Trophoblast cell (in vitro differentiated cells and primary cell): ENCODE data around the gene KCNIP3.

Experiments used
- DNase-seq, 2 donors: peaks; one replicate each; pipeline ENCODE4 v3.0.0-alpha.2; 2016
- H2AFZ ChIP-seq: 2 replicates; pipeline ENCODE4 v1.6.1; 2013; ENCODE audit warnings: low read length, moderate library complexity, mild to moderate bottlenecking; ENCODE audit not compliant: insufficient read depth, poor library complexity
- H2AK5ac ChIP-seq: 2 replicates; pipeline ENCODE4 v1.6.1; 2013; ENCODE audit warnings: mild to moderate bottlenecking, low read length
- H2BK120ac ChIP-seq: 2 replicates; pipeline ENCODE4 v1.6.1; 2013; ENCODE audit warnings: low read length, mild to moderate bottlenecking, moderate library complexity; ENCODE audit not compliant: insufficient read depth, poor library complexity
- H2BK12ac ChIP-seq: 2 replicates; pipeline ENCODE4 v1.6.1; 2013; ENCODE audit warnings: mild to moderate bottlenecking, low read length, moderate library complexity
- H2BK5ac ChIP-seq: 2 replicates; pipeline ENCODE4 v1.6.1; 2013; ENCODE audit warnings: low read length, low read depth, moderate library complexity, mild to moderate bottlenecking; ENCODE audit not compliant: poor library complexity
- H3K14ac ChIP-seq: 2 replicates; pipeline ENCODE4 v1.6.1; 2013; ENCODE audit warnings: mild to moderate bottlenecking, low read length
- H3K18ac ChIP-seq: 2 replicates; pipeline ENCODE4 v1.6.1; 2013; ENCODE audit warnings: mild to moderate bottlenecking, low read length
- H3K23ac ChIP-seq: 2 replicates; pipeline ENCODE4 v1.6.1; 2013; ENCODE audit warnings: low read length
- H3K27ac ChIP-seq: 2 replicates; pipeline ENCODE4 v1.5.1; 2013; ENCODE audit warnings: low read depth, mild to moderate bottlenecking, inconsistent platforms, low read length, moderate library complexity
- H3K27me3 ChIP-seq: 2 replicates; pipeline ENCODE4 v1.6.1; 2013; ENCODE audit warnings: inconsistent platforms, mild to moderate bottlenecking, low read length, moderate library complexity; ENCODE audit not compliant: insufficient read depth
- H3K36me3 ChIP-seq, 2 experiments: 1 replicate in 1 of 2; 2 replicates in 1 of 2; pipeline ENCODE4 v1.6.1; 2013; ENCODE audit warnings: low read length in 2 of 2, mild to moderate bottlenecking in 2 of 2, moderate library complexity in 1 of 2; ENCODE audit not compliant: insufficient read depth in 2 of 2, control insufficient read depth in 1 of 2
- H3K4ac ChIP-seq: 2 replicates; pipeline ENCODE4 v1.6.1; 2013; ENCODE audit warnings: low read depth, mild to moderate bottlenecking, low read length, moderate library complexity
- H3K4me1 ChIP-seq, 2 experiments: 1 replicate in 1 of 2; 2 replicates in 1 of 2; pipeline ENCODE4 v1.6.1; 2013; ENCODE audit warnings: low read length in 2 of 2, mild to moderate bottlenecking in 2 of 2, moderate library complexity in 1 of 2; ENCODE audit not compliant: insufficient read depth in 2 of 2, control insufficient read depth in 1 of 2
- H3K4me2 ChIP-seq: 2 replicates; pipeline ENCODE4 v1.6.1; 2013; ENCODE audit warnings: inconsistent platforms, mild to moderate bottlenecking, low read length, moderate library complexity
- H3K4me3 ChIP-seq: 2 replicates; pipeline ENCODE4 v1.5.1; 2013; ENCODE audit warnings: mild to moderate bottlenecking, low read depth, low read length, inconsistent platforms
- H3K79me1 ChIP-seq: one replicate; pipeline ENCODE4 v1.6.1; 2013; ENCODE audit warnings: low read length
- H3K79me2 ChIP-seq: 2 replicates; pipeline ENCODE4 v1.6.1; 2013; ENCODE audit warnings: low read length, mild to moderate bottlenecking; ENCODE audit not compliant: control insufficient read depth, insufficient read depth, poor library complexity
- H3K9ac ChIP-seq: 2 replicates; pipeline ENCODE4 v1.6.1; 2013; ENCODE audit warnings: mild to moderate bottlenecking, low read length
- H3K9me3 ChIP-seq: 2 replicates; pipeline ENCODE4 v1.6.1; 2013; ENCODE audit warnings: low read depth, mild to moderate bottlenecking, control low read depth, inconsistent platforms, low read length; ENCODE audit not compliant: insufficient read depth
- H4K12ac ChIP-seq: 2 replicates; pipeline ENCODE4 v1.6.1; 2013; ENCODE audit warnings: low read depth, mild to moderate bottlenecking, low read length, moderate library complexity
- H4K8ac ChIP-seq: 2 replicates; pipeline ENCODE4 v1.6.1; 2013; ENCODE audit warnings: low read depth, mild to moderate bottlenecking, low read length, moderate library complexity
- H4K91ac ChIP-seq: one replicate; pipeline ENCODE4 v1.6.1; 2013; ENCODE audit warnings: low read depth, mild to moderate bottlenecking, low read length, moderate library complexity
- WGBS: extraction: QIAGEN DNeasy Blood & Tissue Kit; methylation state at CpG from one replicate; pipeline ENCODE4 v1.1.7; 2013; ENCODE audit warnings: missing lambda C conversion rate; ENCODE audit not compliant: insufficient read length, insufficient coverage; ENCODE audit errors: extremely low coverage; 5-methylcytosine and 5-hydroxymethylcytosine counted together

KCNIP3 gene

GRCh38 chr2:95318431-95319220 is 21.5 kb downstream of the KCNIP3 start:
- Histone ChIP-seq H2BK5ac (no peak overlapping the region), H3K27me3 (no peaks in the 10 kb centered on the region), H3K4me1 (peaks cover 6 to 9% of the 10 kb centered on the region in 2 experiments), H3K4me3 (no peak overlapping the region), H3K79me2 (no peaks in the 10 kb centered on the region), H2BK120ac (no peak overlapping the region), H4K12ac (no peak overlapping the region), H2BK12ac (no peak overlapping the region), H3K23ac (no peak overlapping the region), H3K79me1 (no peaks in the 10 kb centered on the region), H4K91ac (no peak overlapping the region), H2AFZ (no peak overlapping the region), H3K9me3 (no peaks in the 10 kb centered on the region), H3K36me3 (no peaks in the 10 kb centered on the region), H3K18ac (no peak overlapping the region), H3K4me2 (no peak overlapping the region), H3K4ac (no peak overlapping the region), H2AK5ac (no peak overlapping the region), H3K9ac (no peak overlapping the region), H3K14ac (no peak overlapping the region), H3K27ac (no peak overlapping the region), H4K8ac (no peak overlapping the region)
- no CpG with 5 or more reads among the region's 13 CpGs for WGBS
- no peak for DNase-seq

GRCh38 chr2:95319481-95320343 is 22.6 kb downstream of the KCNIP3 start:
- Histone ChIP-seq H3K79me1 (no peaks in the 10 kb centered on the region), H3K14ac (no peak overlapping the region), H4K91ac (no peak overlapping the region), H3K36me3 (no peaks in the 10 kb centered on the region), H3K4me3 (no peak overlapping the region), H3K9ac (no peak overlapping the region), H2BK12ac (no peak overlapping the region), H2AK5ac (no peak overlapping the region), H2BK5ac (no peak overlapping the region), H4K12ac (no peak overlapping the region), H3K79me2 (no peaks in the 10 kb centered on the region), H3K4me1 (peaks cover 6% of the 10 kb centered on the region in 2 experiments), H3K4ac (no peak overlapping the region), H3K9me3 (no peaks in the 10 kb centered on the region), H4K8ac (no peak overlapping the region), H3K23ac (no peak overlapping the region), H2AFZ (no peak overlapping the region), H3K27ac (no peak overlapping the region), H3K4me2 (no peak overlapping the region), H2BK120ac (no peak overlapping the region), H3K18ac (no peak overlapping the region), H3K27me3 (no peaks in the 10 kb centered on the region)
- no peak for DNase-seq
- no CpG with 5 or more reads among the region's 23 CpGs for WGBS

- H2BK120ac ChIP-seq = no peak overlapping the region
- H2AK5ac ChIP-seq = no peak overlapping the region
- H3K79me2 ChIP-seq = no peaks in the 10 kb centered on the region
- H4K8ac ChIP-seq = no peak overlapping the region
- H3K4me2 ChIP-seq = no peak overlapping the region
- H3K36me3 ChIP-seq = no peaks in the 10 kb centered on the region
- H3K9ac ChIP-seq = no peak overlapping the region
- H3K14ac ChIP-seq = no peak overlapping the region
- H4K91ac ChIP-seq = no peak overlapping the region
- H2BK5ac ChIP-seq = no peak overlapping the region
- DNase-seq = no peak
- no peaks in the 10 kb centered on the region for H3K27me3 ChIP-seq
- no peak overlapping the region for H3K4ac ChIP-seq
- no peak overlapping the region for H2BK12ac ChIP-seq
- H3K27ac ChIP-seq = no peak overlapping the region
- peaks cover 6% of the 10 kb centered on the region in 2 experiments for H3K4me1 ChIP-seq
- H4K12ac ChIP-seq = no peak overlapping the region
- no peak overlapping the region for H3K18ac ChIP-seq
- H3K23ac ChIP-seq = no peak overlapping the region
- H3K79me1 ChIP-seq = no peaks in the 10 kb centered on the region
- H2AFZ ChIP-seq = no peak overlapping the region
- no peak overlapping the region for H3K4me3 ChIP-seq
- no CpG with 5 or more reads among the region's 11 CpGs for WGBS
- H3K9me3 ChIP-seq = no peaks in the 10 kb centered on the region
Measured at GRCh38 chr2:95320344-95320712, 23.2 kb downstream of the KCNIP3 start.

GRCh38 chr2:95320986-95321767 is 24.0 kb downstream of the KCNIP3 start:
- Histone ChIP-seq H3K27me3 (no peaks in the 10 kb centered on the region), H3K4me3 (no peak overlapping the region), H4K12ac (no peak overlapping the region), H3K4me2 (no peak overlapping the region), H2BK120ac (no peak overlapping the region), H3K79me2 (no peaks in the 10 kb centered on the region), H2BK12ac (no peak overlapping the region), H3K14ac (no peak overlapping the region), H3K18ac (no peak overlapping the region), H3K36me3 (no peaks in the 10 kb centered on the region), H2AFZ (no peak overlapping the region), H4K8ac (no peak overlapping the region), H3K23ac (no peak overlapping the region), H2AK5ac (no peak overlapping the region), H3K4ac (no peak overlapping the region), H2BK5ac (no peak overlapping the region), H3K9ac (no peak overlapping the region), H3K4me1 (peaks cover 6% of the 10 kb centered on the region in 2 experiments), H3K27ac (no peak overlapping the region), H3K79me1 (no peaks in the 10 kb centered on the region), H3K9me3 (no peaks in the 10 kb centered on the region), H4K91ac (no peak overlapping the region)
- WGBS = no CpG with 5 or more reads among the region's 18 CpGs
- DNase-seq = no peak
